Mammary microvascular endothelial cell (primary cell): ENCODE results near the gene PRR23A. TPM values are rescaled to one million over a fixed set of nuclear protein-coding genes. Genes with fewer than 3 reads are reported as not detected.

Source experiments
- total RNA-seq: library from RNA; depleted of rRNA; stranded (reverse); fragments of >200 nt; gene quantifications from 2 replicates; pipeline ENCODE4 v1.2.3, GENCODE V29; 2015

The PRR23A gene
- not detected in 2 replicates for total RNA-seq

DNA sequence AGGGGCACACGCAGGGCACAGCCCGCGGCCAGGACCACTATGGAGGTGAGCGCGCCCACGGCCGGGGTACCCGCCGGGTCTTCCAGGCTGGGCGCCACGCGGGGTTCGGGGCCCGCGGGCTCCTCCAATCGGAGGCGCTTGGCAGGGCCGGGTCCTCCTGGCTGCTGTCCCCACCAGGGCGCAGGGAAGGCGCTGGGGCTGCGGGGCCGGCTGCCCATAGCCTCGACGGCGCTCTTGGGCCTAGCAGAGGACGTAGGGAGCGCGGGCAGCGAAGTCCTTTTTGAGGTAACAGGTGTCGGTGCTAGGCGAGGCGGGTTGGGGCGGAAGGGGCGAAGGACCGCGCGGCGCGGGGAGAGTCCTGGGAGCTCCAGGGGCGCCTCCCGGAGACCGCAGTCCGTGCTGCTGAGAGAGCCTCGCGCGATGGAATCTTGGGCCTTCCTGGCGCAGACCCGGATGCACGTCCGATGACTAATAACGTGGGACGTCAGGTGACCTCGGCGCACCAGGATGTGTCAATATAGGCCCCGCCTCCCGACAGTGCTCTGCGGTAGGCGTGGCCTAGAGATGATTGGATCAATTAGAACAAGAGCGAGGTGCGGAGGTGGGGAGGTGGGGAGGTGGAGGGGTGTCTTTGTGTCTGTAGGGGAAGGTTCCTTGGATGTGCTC is at the start of gene PRR23A:
Gene PRR23A (minus strand): TSS at position 218 of the 666 bp plus-strand sequence. CDS start 0 bp downstream, at position 218.

DNA sequence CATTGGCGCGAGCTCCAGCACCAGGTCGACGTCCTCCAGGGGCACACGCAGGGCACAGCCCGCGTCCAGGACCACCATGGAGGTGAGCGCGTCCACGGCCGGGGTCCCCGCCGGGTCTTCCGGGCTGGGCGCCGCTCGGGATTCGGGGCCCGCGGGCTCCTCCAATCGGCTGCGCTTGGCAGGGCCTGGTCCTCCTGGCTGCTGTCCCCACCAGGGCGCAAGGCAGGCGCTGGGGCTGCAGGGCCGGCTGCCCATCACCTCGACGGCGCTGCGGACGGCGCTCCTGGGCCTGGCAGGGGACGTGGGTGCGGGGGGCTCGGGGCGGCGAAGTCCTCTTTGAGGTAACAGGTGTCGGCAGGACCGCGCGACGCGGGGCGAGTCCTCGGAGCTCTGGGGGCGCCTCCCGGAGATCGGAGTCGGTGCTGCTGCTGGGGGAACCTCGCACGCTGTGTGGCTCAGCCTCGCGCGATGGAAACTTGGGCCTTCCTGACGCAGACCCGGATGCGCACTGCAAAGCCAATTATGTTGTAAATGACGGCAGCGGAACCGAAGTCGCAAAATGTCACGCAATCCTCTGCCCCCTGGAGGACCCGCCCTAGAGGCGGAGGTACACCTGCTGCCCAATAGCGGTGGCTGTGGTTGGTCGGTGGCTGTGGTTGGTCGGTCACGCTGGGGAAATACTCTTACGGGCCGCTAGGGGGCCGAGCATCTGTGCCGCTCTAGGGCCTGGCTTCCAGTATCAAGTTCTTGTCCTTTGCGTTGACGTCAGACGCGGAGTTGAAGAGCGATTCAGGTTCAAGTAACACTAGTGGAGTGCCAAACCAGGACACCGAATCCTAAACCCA is 38.5 kb upstream of the PRR23A start, which contains the start of gene PRR23C:
Gene PRR23C (minus strand): TSS at position 527 of the 845 bp plus-strand sequence. CDS start 272 bp downstream, at position 255.

DNA sequence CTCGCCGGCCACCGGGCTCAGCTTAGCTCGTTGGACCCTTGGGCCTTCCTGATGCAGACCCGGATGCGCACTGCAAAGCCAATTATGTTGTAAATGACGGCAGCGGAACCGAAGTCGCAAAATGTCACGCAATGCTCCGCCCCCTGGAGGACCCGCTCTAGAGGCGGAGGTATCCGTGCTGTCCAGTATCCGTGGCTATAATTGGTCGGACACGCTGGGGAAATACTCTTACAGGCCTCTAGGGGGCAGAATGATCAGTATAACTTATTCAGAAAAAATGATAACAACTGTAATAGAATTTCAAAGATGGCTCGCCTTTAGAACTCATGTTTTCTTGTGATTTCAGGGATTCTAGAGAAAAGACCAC is 14.8 kb upstream of the PRR23A start, which contains the start of gene PRR23B:
Gene PRR23B (minus strand): TSS at position 59 of the 367 bp plus-strand sequence. CDS start 265 bp downstream, outside the sequence.

Other genes with a start within 250 kb of the PRR23A start
- gene PIK3CB, start 171.3 kb downstream of the PRR23A start, total RNA-seq = 11.1 TPM in 2 replicates
- gene FOXL2, start 59.1 kb downstream of the PRR23A start, total RNA-seq = not detected in 2 replicates
- gene FOXL2NB, start 59.1 kb downstream of the PRR23A start, total RNA-seq = not detected in 2 replicates
- not detected in 2 replicates for gene PRR23B, start 14.7 kb upstream of the PRR23A start, total RNA-seq
- gene PRR23C, start 38.6 kb upstream of the PRR23A start, total RNA-seq = not detected in 2 replicates